PFSK-1 (cell line): ENCODE data around the gene ZNF366. TPM values are rescaled to one million over a fixed set of nuclear protein-coding genes. Genes with fewer than 3 reads are reported as not detected.

Experiments used
- FOXP2 ChIP-seq: optimal IDR thresholded peaks from 2 replicates; pipeline ENCODE3; 2011; ENCODE audit warnings: borderline replicate concordance, control low read depth, inconsistent platforms; ENCODE audit not compliant: insufficient read depth; ENCODE audit errors: extremely low read length, extremely low read depth
- POLR2AphosphoS5 ChIP-seq: IDR thresholded peaks from 2 replicates; pipeline ENCODE4 v1.6.1; 2012; ENCODE audit warnings: low read depth, mild to moderate bottlenecking, control low read depth, low read length, moderate library complexity
- SIN3A ChIP-seq: IDR thresholded peaks from 2 replicates; pipeline ENCODE4 v1.6.1; 2012; ENCODE audit warnings: mild to moderate bottlenecking, low read length, moderate library complexity, borderline replicate concordance; ENCODE audit not compliant: insufficient read depth
- TAF1 ChIP-seq: IDR thresholded peaks from 2 replicates; pipeline ENCODE4 v1.6.1; 2012; ENCODE audit warnings: low read length, control low read depth, borderline replicate concordance; ENCODE audit not compliant: insufficient read depth
- polyA plus RNA-seq: library from polyadenylated mRNA; unstranded; fragments of >200 nt; gene quantifications from one replicate; pipeline ENCODE4 v1.2.1, GENCODE V29; 2012; ENCODE audit warnings: low read depth, missing spikeins; ENCODE audit not compliant: insufficient read length
- TF ChIP-seq, protein P1 (sequence below), 2 experiments: IDR thresholded peaks; 2 replicates each; pipeline versions ENCODE4 v1.6.1 to v1.8.0; 2011 to 2012; ENCODE audit warnings: low read depth in 2 of 2, low read length in 2 of 2, control low read depth in 1 of 2, inconsistent platforms in 1 of 2, mild to moderate bottlenecking in 1 of 2, moderate library complexity in 1 of 2; ENCODE audit not compliant: insufficient read depth in 1 of 2

Gene ZNF366, protein sequence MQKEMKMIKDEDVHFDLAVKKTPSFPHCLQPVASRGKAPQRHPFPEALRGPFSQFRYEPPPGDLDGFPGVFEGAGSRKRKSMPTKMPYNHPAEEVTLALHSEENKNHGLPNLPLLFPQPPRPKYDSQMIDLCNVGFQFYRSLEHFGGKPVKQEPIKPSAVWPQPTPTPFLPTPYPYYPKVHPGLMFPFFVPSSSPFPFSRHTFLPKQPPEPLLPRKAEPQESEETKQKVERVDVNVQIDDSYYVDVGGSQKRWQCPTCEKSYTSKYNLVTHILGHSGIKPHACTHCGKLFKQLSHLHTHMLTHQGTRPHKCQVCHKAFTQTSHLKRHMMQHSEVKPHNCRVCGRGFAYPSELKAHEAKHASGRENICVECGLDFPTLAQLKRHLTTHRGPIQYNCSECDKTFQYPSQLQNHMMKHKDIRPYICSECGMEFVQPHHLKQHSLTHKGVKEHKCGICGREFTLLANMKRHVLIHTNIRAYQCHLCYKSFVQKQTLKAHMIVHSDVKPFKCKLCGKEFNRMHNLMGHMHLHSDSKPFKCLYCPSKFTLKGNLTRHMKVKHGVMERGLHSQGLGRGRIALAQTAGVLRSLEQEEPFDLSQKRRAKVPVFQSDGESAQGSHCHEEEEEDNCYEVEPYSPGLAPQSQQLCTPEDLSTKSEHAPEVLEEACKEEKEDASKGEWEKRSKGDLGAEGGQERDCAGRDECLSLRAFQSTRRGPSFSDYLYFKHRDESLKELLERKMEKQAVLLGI
- polyA plus RNA-seq: not detected

DNA sequence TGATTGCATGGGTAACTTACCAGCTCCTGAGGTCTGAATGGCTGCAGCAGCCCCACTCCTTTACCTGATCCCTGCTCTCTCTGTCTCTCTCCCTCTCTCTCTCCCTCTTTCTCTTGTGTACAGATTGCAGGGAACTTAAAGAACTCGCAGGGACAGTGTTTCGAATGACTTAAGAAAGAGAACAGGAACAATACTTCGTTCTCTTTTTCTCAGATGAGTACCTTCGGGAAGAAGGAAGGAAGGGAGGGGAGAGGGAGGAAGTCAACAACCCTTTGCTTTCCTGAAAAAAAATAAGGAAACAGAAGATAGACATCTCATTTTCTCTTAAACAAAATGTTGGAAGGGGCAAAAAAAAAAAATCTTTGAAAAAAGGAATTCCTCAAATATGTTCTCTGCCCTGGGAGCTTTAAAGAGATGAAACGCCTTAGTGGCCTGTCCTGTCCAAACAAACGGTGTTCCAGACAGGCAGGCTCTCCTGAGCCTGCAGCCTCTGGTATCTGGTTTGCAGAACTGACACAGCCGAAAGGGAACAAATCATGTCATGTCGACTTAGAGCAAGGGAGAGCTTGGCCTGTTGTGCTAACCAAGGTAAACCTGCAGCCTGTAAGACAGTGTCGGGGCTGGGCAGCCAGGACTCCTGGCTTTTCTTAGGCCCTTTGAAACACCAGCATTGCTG, at the start of gene ZNF366:
TSS of gene ZNF366 (minus strand) at position 180 of the 676 bp plus-strand sequence. CDS start 45,914 bp downstream, outside the sequence.
- TF ChIP-seq SIN3A: no peak
- no peak for TF ChIP-seq TAF1
- TF ChIP-seq POLR2AphosphoS5: no peak
- TF ChIP-seq FOXP2: no peak
- TF ChIP-seq, protein P1, sequence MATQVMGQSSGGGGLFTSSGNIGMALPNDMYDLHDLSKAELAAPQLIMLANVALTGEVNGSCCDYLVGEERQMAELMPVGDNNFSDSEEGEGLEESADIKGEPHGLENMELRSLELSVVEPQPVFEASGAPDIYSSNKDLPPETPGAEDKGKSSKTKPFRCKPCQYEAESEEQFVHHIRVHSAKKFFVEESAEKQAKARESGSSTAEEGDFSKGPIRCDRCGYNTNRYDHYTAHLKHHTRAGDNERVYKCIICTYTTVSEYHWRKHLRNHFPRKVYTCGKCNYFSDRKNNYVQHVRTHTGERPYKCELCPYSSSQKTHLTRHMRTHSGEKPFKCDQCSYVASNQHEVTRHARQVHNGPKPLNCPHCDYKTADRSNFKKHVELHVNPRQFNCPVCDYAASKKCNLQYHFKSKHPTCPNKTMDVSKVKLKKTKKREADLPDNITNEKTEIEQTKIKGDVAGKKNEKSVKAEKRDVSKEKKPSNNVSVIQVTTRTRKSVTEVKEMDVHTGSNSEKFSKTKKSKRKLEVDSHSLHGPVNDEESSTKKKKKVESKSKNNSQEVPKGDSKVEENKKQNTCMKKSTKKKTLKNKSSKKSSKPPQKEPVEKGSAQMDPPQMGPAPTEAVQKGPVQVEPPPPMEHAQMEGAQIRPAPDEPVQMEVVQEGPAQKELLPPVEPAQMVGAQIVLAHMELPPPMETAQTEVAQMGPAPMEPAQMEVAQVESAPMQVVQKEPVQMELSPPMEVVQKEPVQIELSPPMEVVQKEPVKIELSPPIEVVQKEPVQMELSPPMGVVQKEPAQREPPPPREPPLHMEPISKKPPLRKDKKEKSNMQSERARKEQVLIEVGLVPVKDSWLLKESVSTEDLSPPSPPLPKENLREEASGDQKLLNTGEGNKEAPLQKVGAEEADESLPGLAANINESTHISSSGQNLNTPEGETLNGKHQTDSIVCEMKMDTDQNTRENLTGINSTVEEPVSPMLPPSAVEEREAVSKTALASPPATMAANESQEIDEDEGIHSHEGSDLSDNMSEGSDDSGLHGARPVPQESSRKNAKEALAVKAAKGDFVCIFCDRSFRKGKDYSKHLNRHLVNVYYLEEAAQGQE (IDR thresholded peaks at IDR 0.05; ENCODE audit: insufficient read depth in 1 of 2, low read depth in 2 of 2, low read length in 2 of 2): no peak

DNA sequence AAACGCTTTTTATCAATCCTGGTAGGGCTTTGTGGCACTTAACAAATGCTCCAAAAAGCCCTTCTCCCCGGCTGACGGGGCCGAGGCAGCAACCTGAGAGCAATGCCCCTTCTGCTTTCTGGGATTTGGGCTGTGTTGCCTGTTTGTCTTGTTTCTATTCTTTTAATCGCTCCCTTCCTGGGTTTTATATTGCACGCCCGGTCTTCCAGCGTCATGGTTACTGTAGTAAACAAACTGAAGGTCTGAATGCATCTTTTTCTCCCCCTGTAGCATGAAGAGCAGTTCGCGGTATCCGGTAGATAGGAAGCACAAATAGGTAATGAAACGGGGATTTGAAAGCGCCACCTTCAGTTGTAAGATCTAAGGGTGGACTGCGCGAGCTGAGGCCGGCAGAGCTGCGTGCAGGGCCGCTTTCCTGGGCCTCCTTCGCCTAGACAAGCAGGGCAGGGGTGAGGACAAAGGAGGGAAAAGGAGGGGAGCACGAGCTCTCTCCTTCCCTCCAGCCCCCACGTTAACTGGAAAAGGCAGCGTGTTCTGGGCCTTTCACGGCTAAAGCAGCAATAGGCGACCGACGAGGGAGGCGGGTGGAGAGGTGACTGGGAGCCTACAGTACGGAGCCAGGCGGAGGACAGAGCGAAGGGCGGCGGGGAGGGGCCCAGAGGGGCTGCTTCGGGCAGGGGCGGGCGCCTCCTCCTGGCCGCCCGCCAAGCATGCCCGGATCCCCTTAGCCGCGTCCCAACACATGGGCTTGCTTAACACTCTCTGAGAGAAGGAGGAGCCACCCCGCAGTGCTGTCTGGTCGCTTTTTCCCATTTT, 49.3 kb upstream of the ZNF366 start:
- TF ChIP-seq TAF1 (no peak), POLR2AphosphoS5 (no peak), SIN3A (no peak), FOXP2 (no peak)
- TF ChIP-seq, protein P1 (IDR thresholded peaks at IDR 0.05; ENCODE audit: insufficient read depth in 1 of 2, low read depth in 2 of 2, low read length in 2 of 2): no peak

DNA sequence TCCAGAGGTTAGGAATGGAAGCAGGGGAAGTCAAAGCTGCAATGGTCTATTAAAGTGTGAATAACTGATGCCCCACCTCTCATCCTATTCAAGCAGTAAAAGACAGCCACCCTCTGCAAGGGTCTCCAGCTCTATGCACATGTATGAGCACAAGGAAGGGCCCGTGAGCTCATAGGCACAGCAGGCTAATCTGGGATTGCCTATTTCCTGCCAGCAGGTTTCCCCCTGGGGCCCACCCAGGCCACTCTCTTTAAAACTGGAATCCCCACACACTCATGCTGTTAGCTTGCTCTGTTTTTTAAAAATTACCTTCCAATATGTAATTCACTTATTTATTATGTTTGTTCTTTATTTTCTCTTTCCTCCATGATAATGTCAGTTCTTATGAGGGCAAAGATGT, 48.7 kb upstream of the ZNF366 start:
- TF ChIP-seq FOXP2: no peak
- TF ChIP-seq SIN3A: no peak

DNA sequence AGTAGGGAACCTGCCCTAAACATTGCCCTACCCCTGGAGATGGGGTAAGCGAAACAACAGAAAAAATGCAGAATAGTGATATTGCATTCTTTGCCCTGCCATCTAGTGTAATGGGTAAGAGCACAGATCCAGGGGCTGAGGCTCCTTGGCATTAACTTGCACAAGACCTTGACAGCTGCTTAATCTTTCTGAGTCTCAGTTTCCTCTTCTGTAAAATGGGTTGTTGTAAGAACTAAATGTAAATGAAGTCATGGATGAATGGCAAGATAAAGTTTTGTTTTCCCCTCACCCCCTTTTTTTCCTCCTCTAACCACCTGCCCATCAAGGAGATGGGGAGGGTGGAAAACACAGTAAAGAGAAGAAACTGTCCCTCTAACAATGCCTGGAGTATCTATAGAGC, 47.7 kb upstream of the ZNF366 start:
- no peak for TF ChIP-seq SIN3A
- no peak for TF ChIP-seq FOXP2
- TF ChIP-seq TAF1: no peak
- TF ChIP-seq, protein P1 (IDR thresholded peaks at IDR 0.05; ENCODE audit: insufficient read depth in 1 of 2, low read depth in 2 of 2, low read length in 2 of 2): no peak
- TF ChIP-seq POLR2AphosphoS5: no peak
